Germinal center (tissue), 1 donor: Measurements from ENCODE around the gene ACTR5.
"Not testable (repeated sequence)": the region's sequence is repeated elsewhere in the genome, so short reads cannot be mapped to it uniquely, and the experiment has no call there.

Source experiments
- DNase-seq: peaks from one replicate; pipeline ENCODE4 v3.0.0; 2012; ENCODE audit warnings: mixed read lengths, low spot score

Gene ACTR5

GRCh38 chr20:38805958-38806854 is 57.9 kb downstream of the ACTR5 start:
- peak; percentile 43 for DNase-seq

GRCh38 chr20:38806855-38807655 is 58.8 kb downstream of the ACTR5 start:
- peak; percentile 21 for DNase-seq

- no peak for DNase-seq
These were observed 61.7 kb downstream of the ACTR5 start for GRCh38 chr20:38809942-38810341.

GRCh38 chr20:38810926-38811630 is 62.8 kb downstream of the ACTR5 start:
- no peak for DNase-seq

- DNase-seq: no peak
These were observed 63.5 kb downstream of the ACTR5 start for GRCh38 chr20:38811769-38812168.

- peak; percentile 28 for DNase-seq
These were observed 63.9 kb downstream of the ACTR5 start for GRCh38 chr20:38812182-38812581.

GRCh38 chr20:38812709-38813573 is 64.7 kb downstream of the ACTR5 start:
- DNase-seq: no peak

- not testable (repeated sequence) for DNase-seq
These were observed 65.3 kb downstream of the ACTR5 start for GRCh38 chr20:38813574-38813962.

- DNase-seq: no peak
These were observed 67.2 kb downstream of the ACTR5 start for GRCh38 chr20:38815446-38815845.

- no peak for DNase-seq
These were observed 70.1 kb downstream of the ACTR5 start for GRCh38 chr20:38818113-38819065.
